HepG2 (cell line): Measurements from ENCODE around the gene CCNG1. TPM values are rescaled to one million over a fixed set of nuclear protein-coding genes. Genes with fewer than 3 reads are reported as not detected.

ENCODE experiments used
- FOXA3 ChIP-seq: IDR thresholded peaks from 2 replicates; pipeline ENCODE4 v1.6.1; 2016; ENCODE audit warnings: missing genetic modification reagents, missing compliant biosample characterization
- GFI1 ChIP-seq: sonication (generic); formaldehyde crosslinking; IDR thresholded peaks from 2 replicates; pipeline ENCODE4 v1.5.0; 2020; ENCODE audit warnings: missing genetic modification reagents, mild to moderate bottlenecking, borderline replicate concordance
- GMEB1 ChIP-seq: sonication (generic); formaldehyde crosslinking; IDR thresholded peaks from 2 replicates; pipeline ENCODE4 v1.5.1; 2020; ENCODE audit warnings: missing genetic modification reagents, mild to moderate bottlenecking, borderline replicate concordance
- HINFP ChIP-seq: sonication (generic); formaldehyde crosslinking; IDR thresholded peaks from 2 replicates; pipeline ENCODE4 v1.4.0; 2020; ENCODE audit warnings: low read depth, mild to moderate bottlenecking, missing genetic modification reagents
- HMG20A ChIP-seq: IDR thresholded peaks from 2 replicates; pipeline ENCODE4 v1.6.1; 2016; ENCODE audit warnings: borderline replicate concordance
- HNF4G ChIP-seq, 2 experiments: sonication (generic) in 1 of 2; formaldehyde crosslinking in 1 of 2; IDR thresholded peaks; 2 replicates each; pipeline versions ENCODE4 v1.4.0 to v1.6.1; 2011 to 2020; ENCODE audit warnings: borderline replicate concordance in 2 of 2, low read depth in 2 of 2, mild to moderate bottlenecking in 2 of 2, low read length in 1 of 2, missing genetic modification reagents in 1 of 2, moderate library complexity in 1 of 2
- JUND ChIP-seq: sonication (generic); formaldehyde crosslinking; IDR thresholded peaks from 2 replicates; pipeline ENCODE4 v1.8.0; 2022; ENCODE audit warnings: mild to moderate bottlenecking, missing genetic modification reagents
- MYNN ChIP-seq: sonication (generic); formaldehyde crosslinking; IDR thresholded peaks from 2 replicates; pipeline ENCODE4 v1.4.0; 2020; ENCODE audit warnings: mild to moderate bottlenecking, low read depth, missing genetic modification reagents
- ONECUT2 ChIP-seq: sonication (generic); formaldehyde crosslinking; IDR thresholded peaks from 2 replicates; pipeline ENCODE4 v1.4.0; 2020; ENCODE audit warnings: missing genetic modification reagents
- PPARG ChIP-seq: conservative IDR thresholded peaks from 2 replicates; pipeline ENCODE4 v1.6.1; 2016; ENCODE audit warnings: missing biosample characterization, missing genetic modification reagents
- SKIL ChIP-seq: sonication (generic); formaldehyde crosslinking; IDR thresholded peaks from 2 replicates; pipeline ENCODE4 v1.8.0; 2022; ENCODE audit warnings: missing genetic modification reagents, mild to moderate bottlenecking, moderate library complexity, borderline replicate concordance
- TAF15 ChIP-seq: fragments of 200-400 bp; formaldehyde crosslinking; IDR thresholded peaks from one replicate; pipeline ENCODE4 v1.6.1; 2018; ENCODE audit warnings: mild to moderate bottlenecking, low read depth, low read length; ENCODE audit not compliant: poor library complexity, severe bottlenecking
- U2AF2 ChIP-seq: fragments of 200-400 bp; formaldehyde crosslinking; IDR thresholded peaks from 2 replicates; pipeline ENCODE4 v1.6.1; 2017; ENCODE audit warnings: low read depth, mild to moderate bottlenecking, low read length
- ZBTB14 ChIP-seq: sonication (generic); formaldehyde crosslinking; IDR thresholded peaks from 2 replicates; pipeline ENCODE4 v1.4.0; 2020; ENCODE audit warnings: missing genetic modification reagents
- ZBTB2 ChIP-seq: sonication (generic); formaldehyde crosslinking; IDR thresholded peaks from 2 replicates; pipeline ENCODE4 v1.8.0; 2022; ENCODE audit warnings: low read depth, missing genetic modification reagents
- ZNF484 ChIP-seq: sonication (generic); formaldehyde crosslinking; IDR thresholded peaks from 2 replicates; pipeline ENCODE4 v1.5.1; 2020; ENCODE audit warnings: mild to moderate bottlenecking, low read depth, missing genetic modification reagents, borderline replicate concordance
- ZNF530 ChIP-seq: sonication (generic); formaldehyde crosslinking; IDR thresholded peaks from 2 replicates; pipeline ENCODE4 v1.5.0; 2020; ENCODE audit warnings: low read depth, mild to moderate bottlenecking, missing genetic modification reagents
- ZNF605 ChIP-seq: sonication (generic); formaldehyde crosslinking; IDR thresholded peaks from 2 replicates; pipeline ENCODE4 v1.8.0; 2022; ENCODE audit warnings: mild to moderate bottlenecking, missing genetic modification reagents
- ZNF879 ChIP-seq: sonication (generic); formaldehyde crosslinking; IDR thresholded peaks from 2 replicates; pipeline ENCODE4 v1.8.1; 2023; ENCODE audit warnings: missing genetic modification reagents
- polyA plus RNA-seq, 8 experiments: library from polyadenylated mRNA; depleted of rRNA in 3 of 8; stranded (reverse) in 7 of 8; unstranded in 1 of 8; fragments of >200 nt; fragmentation: Illumina TruSeq in 4 of 8; extraction: Trizol in 4 of 8; gene quantifications; 2 replicates each; pipeline versions ENCODE4 v1.2.1 to v1.2.3, GENCODE V29; 2011 to 2016; ENCODE audit warnings: low read depth in 4 of 8, missing spikeins in 1 of 8, mixed read lengths in 1 of 8; ENCODE audit not compliant: insufficient read depth in 1 of 8
- total RNA-seq, 5 experiments: library from RNA; depleted of rRNA; stranded (reverse); fragments of >200 nt; fragmentation: Illumina TruSeq; extraction: Trizol; gene quantifications; 2 replicates each; pipeline ENCODE4 v1.2.3, GENCODE V29; 2016; ENCODE audit warnings: low read depth in 1 of 5

CCNG1 gene
- total and polyA plus RNA-seq, 2 of the 13 experiments (the other 11 are each of a cell fraction or from before 2014, with no cell fraction given), result 181 to 353 TPM

- TF ChIP-seq HNF4G (IDR thresholded peaks at IDR 0.05; ENCODE audit: borderline replicate concordance, low read depth, low read length), result no peak
- peak; percentile 64; the same call in 1 of the 2 replicates for TF ChIP-seq HNF4G (CRISPR knock-in tag; IDR thresholded peaks at IDR 0.05; ENCODE audit: borderline replicate concordance, low read depth)
- peak; percentile 46; the same call in 1 of the 2 replicates for TF ChIP-seq ZBTB14
- no peak for TF ChIP-seq ONECUT2 (CRISPR knock-in tag)
- no peak for TF ChIP-seq U2AF2
- peak; percentile 69; the same call in 1 of the 2 replicates for TF ChIP-seq HINFP (CRISPR knock-in tag)
- peak; percentile 87 for TF ChIP-seq GMEB1 (CRISPR knock-in tag)
- TF ChIP-seq ZNF879 (CRISPR knock-in tag), result peak; percentile 89
- TF ChIP-seq FOXA3 (CRISPR knock-in tag), result peak; percentile 18
- peak; percentile 75 for TF ChIP-seq TAF15
- peak; percentile 82; the same call in 1 of the 2 replicates for TF ChIP-seq MYNN (CRISPR knock-in tag)
- TF ChIP-seq JUND (CRISPR knock-in tag), result no peak
- TF ChIP-seq GFI1 (CRISPR knock-in tag), result no peak
- TF ChIP-seq ZBTB2, result no peak
- TF ChIP-seq ZNF484 (CRISPR knock-in tag), result no peak
- TF ChIP-seq HMG20A, result no peak
- TF ChIP-seq ZNF605 (CRISPR knock-in tag), result peak; percentile 90
- TF ChIP-seq ZNF530 (CRISPR knock-in tag), result no peak
- no peak for TF ChIP-seq SKIL (CRISPR knock-in tag)
- TF ChIP-seq PPARG (CRISPR knock-in tag), result peak; percentile 36; the same call in 1 of the 2 replicates
Observed at GRCh38 chr5:163459819-163460561, 22.6 kb downstream of the CCNG1 start, which contains the start of gene NUDCD2 (continued).
